HEK293T (cell line): ENCODE data around the gene DMD.

ENCODE experiments used
- CTCF ChIA-PET: fragments of 350-600 bp; formaldehyde crosslinking; extraction: SDS; loops from one replicate; lab custom pipeline; 2021; ENCODE audit warnings: antibody characterized with exemption, inconsistent platforms; lab: Yijun Ruan, JAX
- POLR2A ChIA-PET: fragments of 350-600 bp; formaldehyde crosslinking; extraction: SDS; loops from one replicate; lab custom pipeline; 2020; ENCODE audit warnings: antibody characterized with exemption, inconsistent platforms; lab: Yijun Ruan, JAX
- DNase-seq: peaks from one replicate; pipeline ENCODE4 v3.0.0; 2012; ENCODE audit warnings: mixed read lengths; ENCODE audit errors: extremely low spot score
- ARNT ChIP-seq: fragments of 450-650 bp; IDR thresholded peaks from 2 replicates; pipeline ENCODE4 v1.6.1; 2017; ENCODE audit warnings: mild to moderate bottlenecking
- BHLHE40 ChIP-seq: fragments of 450-650 bp; IDR thresholded peaks from 2 replicates; pipeline ENCODE4 v1.6.1; 2016; ENCODE audit warnings: mild to moderate bottlenecking, moderate library complexity, borderline replicate concordance
- CTBP1 ChIP-seq: fragments of 450-650 bp; IDR thresholded peaks from 2 replicates; pipeline ENCODE4 v1.6.1; 2016; ENCODE audit warnings: borderline replicate concordance
- ELF4 ChIP-seq: fragments of 450-650 bp; IDR thresholded peaks from 2 replicates; pipeline ENCODE4 v1.6.1; 2017; ENCODE audit warnings: antibody characterized with exemption
- FOXA1 ChIP-seq: fragments of 450-650 bp; IDR thresholded peaks from 2 replicates; pipeline ENCODE4 v1.6.1; 2016; ENCODE audit warnings: mild to moderate bottlenecking
- FOXK2 ChIP-seq: fragments of 450-650 bp; IDR thresholded peaks from 2 replicates; pipeline ENCODE4 v1.6.1; 2016; ENCODE audit warnings: mild to moderate bottlenecking
- FOXM1 ChIP-seq: fragments of 450-650 bp; IDR thresholded peaks from 2 replicates; pipeline ENCODE4 v1.6.1; 2017; ENCODE audit warnings: mild to moderate bottlenecking, borderline replicate concordance
- HDGF ChIP-seq: fragments of 450-650 bp; IDR thresholded peaks from 2 replicates; pipeline ENCODE4 v1.6.1; 2017; ENCODE audit warnings: antibody characterized with exemption, borderline replicate concordance
- L3MBTL2 ChIP-seq: fragments of 450-650 bp; conservative IDR thresholded peaks from 2 replicates; pipeline ENCODE4 v1.6.1; 2016; ENCODE audit warnings: mild to moderate bottlenecking
- LEF1 ChIP-seq: fragments of 450-650 bp; IDR thresholded peaks from 2 replicates; pipeline ENCODE4 v1.6.1; 2017; ENCODE audit warnings: mild to moderate bottlenecking, borderline replicate concordance
- NFRKB ChIP-seq: fragments of 450-650 bp; IDR thresholded peaks from 2 replicates; pipeline ENCODE4 v1.6.1; 2016; ENCODE audit warnings: mild to moderate bottlenecking, moderate library complexity
- PKNOX1 ChIP-seq: fragments of 450-650 bp; IDR thresholded peaks from 2 replicates; pipeline ENCODE4 v1.6.1; 2016
- SP1 ChIP-seq: fragments of 450-650 bp; IDR thresholded peaks from 2 replicates; pipeline ENCODE4 v1.6.1; 2017
- SUZ12 ChIP-seq: fragments of 450-650 bp; IDR thresholded peaks from 2 replicates; pipeline ENCODE4 v1.6.1; 2016; ENCODE audit warnings: mild to moderate bottlenecking
- TARDBP ChIP-seq: fragments of 450-650 bp; IDR thresholded peaks from 2 replicates; pipeline ENCODE4 v1.6.1; 2016
- ZNF384 ChIP-seq: fragments of 450-650 bp; IDR thresholded peaks from 2 replicates; pipeline ENCODE4 v1.6.1; 2016

The DMD gene

GRCh38 chrX:31858915-31859314, 1352.4 kb downstream of the DMD start:
- CTCF ChIA-PET, result no interaction called here
- TF ChIP-seq HDGF (no peak), BHLHE40 (no peak), FOXA1 (no peak), ARNT (no peak), FOXK2 (no peak), FOXM1 (no peak), SUZ12 (no peak), NFRKB (no peak), PKNOX1 (no peak), ZNF384 (no peak), CTBP1 (no peak), LEF1 (no peak), TARDBP (no peak), L3MBTL2 (no peak), SP1 (no peak)
- POLR2A ChIA-PET, result no interaction called here
- DNase-seq, result no peak

GRCh38 chrX:31854716-31855115, 1356.6 kb downstream of the DMD start:
- ChIA-PET POLR2A (no interaction called here), CTCF (no interaction called here)
- TF ChIP-seq FOXK2, result no peak
- no peak for TF ChIP-seq ELF4
- no peak for TF ChIP-seq SUZ12
- TF ChIP-seq SP1, result no peak
- no peak for TF ChIP-seq CTBP1
- TF ChIP-seq FOXM1, result no peak
- TF ChIP-seq TARDBP, result no peak
- TF ChIP-seq FOXA1, result no peak
- DNase-seq, result no peak

- no peak for TF ChIP-seq NFRKB
- TF ChIP-seq ARNT, result no peak
- TF ChIP-seq BHLHE40, result no peak
- TF ChIP-seq CTBP1, result no peak
- TF ChIP-seq PKNOX1, result no peak
- no peak for DNase-seq
- ChIA-PET POLR2A (no interaction called here), CTCF (interaction anchor here (0.7 kb wide), 1 partner anchor 899 kb away, joined by 8 read pairs; no protein-coding TSS in a partner anchor)
Observed at GRCh38 chrX:31851761-31852160, 1359.6 kb downstream of the DMD start.

- POLR2A ChIA-PET, result no interaction called here
- TF ChIP-seq SUZ12 (no peak), TARDBP (no peak), LEF1 (no peak), FOXM1 (no peak), FOXA1 (no peak), L3MBTL2 (no peak)
- CTCF ChIA-PET, result no interaction called here
- no peak for DNase-seq
Observed at GRCh38 chrX:31847773-31848172, 1363.6 kb downstream of the DMD start.

- ChIA-PET POLR2A (no interaction called here), CTCF (no interaction called here)
- DNase-seq, result no peak
- TF ChIP-seq FOXK2, result no peak
- TF ChIP-seq ARNT, result no peak
- TF ChIP-seq L3MBTL2, result no peak
- no peak for TF ChIP-seq FOXA1
- TF ChIP-seq SP1, result no peak
- TF ChIP-seq PKNOX1, result no peak
Observed at GRCh38 chrX:31845003-31845402, 1366.3 kb downstream of the DMD start.

- no peak for DNase-seq
- TF ChIP-seq ELF4 (no peak), HDGF (no peak), CTBP1 (no peak), SP1 (no peak), TARDBP (no peak), L3MBTL2 (no peak), BHLHE40 (no peak), PKNOX1 (no peak), LEF1 (no peak), NFRKB (no peak), FOXA1 (no peak), FOXM1 (no peak), SUZ12 (no peak), ARNT (no peak), ZNF384 (no peak), FOXK2 (no peak)
- CTCF ChIA-PET, result no interaction called here
- POLR2A ChIA-PET, result no interaction called here
Observed at GRCh38 chrX:31838617-31839016, 1372.7 kb downstream of the DMD start.
